HS-27A (cell line): ENCODE data around the gene CMTM4.
"Not testable (repeated sequence)": the region's sequence is repeated elsewhere in the genome, so short reads cannot be mapped to it uniquely, and the experiment has no call there.

ENCODE experiments used
- DNase-seq: peaks from one replicate; pipeline ENCODE4 v3.0.0-alpha.2; 2012; ENCODE audit warnings: low read depth, missing footprints

The CMTM4 gene

GRCh38 chr16:66705790-66706505 lies 9.4 kb upstream of the CMTM4 start:
- no peak for DNase-seq

DNA sequence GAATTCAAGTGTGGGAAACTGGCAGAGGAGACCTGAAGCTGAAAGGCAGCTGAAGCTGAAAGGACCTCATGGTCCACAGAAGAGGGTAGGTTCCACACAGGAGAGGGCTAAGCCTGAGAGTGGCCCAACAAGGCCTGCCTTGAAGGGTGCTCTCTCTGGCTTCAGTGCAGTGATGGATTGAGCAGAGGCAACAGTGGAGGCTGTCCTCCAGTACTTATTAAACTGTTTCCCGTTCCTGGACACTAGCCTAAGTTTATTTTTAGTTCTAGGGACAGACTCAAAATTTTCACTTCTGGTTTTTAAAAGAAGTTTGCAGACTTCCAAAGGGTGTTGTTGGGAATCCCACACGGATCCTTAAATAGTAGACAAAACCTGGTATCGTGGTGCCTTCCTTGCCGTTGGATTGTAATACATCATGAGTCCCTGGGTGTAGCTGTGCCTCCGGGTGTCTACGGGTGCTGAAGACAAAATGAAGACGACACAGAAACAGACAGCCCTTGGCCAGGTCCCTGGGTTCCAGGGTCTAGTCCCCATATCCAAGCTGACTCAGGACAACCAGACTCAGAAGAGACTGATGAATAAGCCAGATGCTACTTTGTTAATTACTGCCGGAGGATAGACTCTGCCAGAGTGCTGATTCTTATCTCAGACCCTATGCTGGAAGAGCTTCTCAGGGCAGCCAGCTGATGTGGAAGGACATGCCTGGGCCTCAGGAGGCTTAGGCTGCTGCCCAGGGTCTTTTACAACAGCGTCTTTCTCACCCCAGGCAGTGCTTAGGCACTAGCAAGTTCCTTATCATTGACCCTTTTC lies 7.1 kb upstream of the CMTM4 start:
- DNase-seq, result no peak

- no peak for DNase-seq
Measured at GRCh38 chr16:66701516-66701915, 5.0 kb upstream of the CMTM4 start.

DNA sequence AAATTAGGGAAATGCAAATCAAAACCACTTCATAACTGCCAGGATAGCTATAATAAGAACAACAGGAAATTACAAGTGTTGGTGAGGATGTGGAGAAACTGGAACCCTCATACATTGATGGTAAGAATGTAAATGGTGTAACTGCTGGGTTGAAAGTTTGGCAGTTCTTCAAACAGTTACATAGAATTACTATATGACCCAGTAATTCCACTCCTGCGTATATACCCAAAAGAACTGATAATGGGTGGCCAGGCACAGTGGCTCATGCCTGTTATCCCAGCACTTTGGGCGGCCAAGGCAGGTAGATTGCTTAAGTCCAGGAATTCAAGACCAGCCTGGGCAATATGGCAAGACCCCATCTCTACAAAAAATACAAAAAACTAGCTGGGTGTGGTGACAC lies 4.5 kb upstream of the CMTM4 start:
- DNase-seq, result no peak

DNA sequence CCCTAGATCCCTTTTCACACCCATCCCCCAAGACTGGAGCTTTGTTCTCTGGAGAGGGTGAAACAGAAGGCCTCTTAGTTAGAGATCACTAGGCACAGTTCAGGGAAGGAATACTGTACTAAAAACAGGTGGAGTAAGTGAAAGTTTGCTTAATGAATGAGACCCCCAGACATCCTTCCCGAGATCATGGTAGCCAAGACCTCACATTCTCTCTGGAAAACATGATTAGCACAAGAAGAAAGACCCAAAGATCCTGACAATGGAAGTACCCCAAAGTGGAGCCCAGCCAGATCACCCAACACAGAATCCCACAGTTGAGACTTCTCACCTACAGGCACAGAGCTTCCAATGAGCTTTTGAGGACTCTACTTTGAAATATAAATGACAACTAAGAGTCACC lies 3.4 kb upstream of the CMTM4 start:
- no peak for DNase-seq

DNA sequence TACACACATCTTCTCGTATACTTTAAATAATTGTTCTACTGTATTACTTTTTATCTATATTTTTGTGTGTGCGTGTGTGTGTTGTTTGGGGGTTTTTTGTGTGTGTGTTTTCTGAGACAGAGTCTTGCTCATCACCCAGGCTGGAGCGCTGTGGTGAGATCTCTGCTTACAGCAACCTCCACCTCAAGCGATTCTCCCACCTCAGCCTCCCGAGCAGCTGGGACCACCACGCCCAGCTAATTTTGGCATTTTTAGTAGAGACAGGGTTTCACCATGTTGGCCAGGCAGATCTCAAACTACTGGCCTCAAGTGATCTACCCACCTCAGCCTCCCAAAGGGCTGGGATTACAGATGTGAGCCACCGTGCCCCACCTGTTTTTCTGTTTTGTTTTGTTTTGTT lies 1.5 kb upstream of the CMTM4 start:
- DNase-seq, result no peak

DNA sequence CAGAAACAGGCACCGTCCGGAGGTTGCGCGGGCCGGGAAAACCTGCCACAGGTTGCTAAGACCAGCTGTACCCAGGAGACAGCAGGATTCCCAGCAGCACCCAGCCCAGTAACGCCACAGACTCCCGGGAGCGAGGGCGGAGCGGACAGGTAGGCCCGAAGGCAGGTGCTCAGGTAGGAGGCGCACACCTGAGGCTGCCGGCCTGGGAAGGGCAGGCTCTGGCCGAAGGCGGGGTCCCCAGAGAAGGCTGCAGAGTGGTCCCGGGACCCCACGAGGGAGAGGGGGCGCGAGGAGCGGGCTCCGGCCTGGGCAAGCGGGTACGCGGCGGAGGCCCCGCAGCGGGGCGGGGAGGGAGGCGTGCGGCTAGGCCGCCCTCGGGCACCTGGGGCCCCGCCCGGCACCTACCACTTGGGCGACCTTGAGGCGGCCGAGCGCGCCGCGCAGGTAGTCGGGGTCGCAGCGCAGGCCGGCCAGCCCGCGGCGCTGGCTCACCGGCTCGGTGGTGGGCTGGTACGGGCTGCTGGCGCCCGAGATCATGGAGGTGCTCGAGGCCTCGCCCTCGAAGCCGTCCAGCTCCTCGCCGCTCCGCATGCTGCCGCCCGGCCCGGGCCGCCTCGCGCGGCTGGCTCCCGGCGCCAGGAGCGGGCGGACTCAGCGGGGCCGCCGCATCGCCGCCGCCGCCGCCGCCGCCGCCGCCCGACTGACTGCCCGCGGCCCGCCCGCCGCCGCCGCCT lies 441 bp downstream of the CMTM4 start:
- DNase-seq, result no peak

GRCh38 chr16:66695471-66695934 lies 1.0 kb downstream of the CMTM4 start:
- DNase-seq, result no peak

DNA sequence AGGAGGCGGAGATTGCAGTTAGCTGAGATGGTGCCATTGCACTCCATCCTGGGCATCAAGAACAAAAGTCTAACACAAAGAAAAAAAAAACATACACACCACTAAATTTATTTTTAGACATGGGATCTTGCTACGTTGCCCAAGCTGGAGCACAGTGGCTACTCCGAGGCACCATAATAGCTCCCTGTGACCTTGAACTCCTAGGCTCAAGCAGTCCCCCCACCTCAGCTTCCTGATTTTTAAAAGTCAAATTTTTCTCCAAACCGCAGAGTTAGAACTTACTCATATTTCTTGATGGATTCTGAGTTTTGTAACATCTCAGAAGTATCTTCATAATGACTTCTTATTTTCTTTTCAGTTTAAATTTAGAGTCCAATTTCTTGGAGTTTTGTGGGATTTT lies 3.4 kb downstream of the CMTM4 start:
- no peak for DNase-seq

GRCh38 chr16:66692341-66692740 lies 4.2 kb downstream of the CMTM4 start:
- DNase-seq, result no peak

DNA sequence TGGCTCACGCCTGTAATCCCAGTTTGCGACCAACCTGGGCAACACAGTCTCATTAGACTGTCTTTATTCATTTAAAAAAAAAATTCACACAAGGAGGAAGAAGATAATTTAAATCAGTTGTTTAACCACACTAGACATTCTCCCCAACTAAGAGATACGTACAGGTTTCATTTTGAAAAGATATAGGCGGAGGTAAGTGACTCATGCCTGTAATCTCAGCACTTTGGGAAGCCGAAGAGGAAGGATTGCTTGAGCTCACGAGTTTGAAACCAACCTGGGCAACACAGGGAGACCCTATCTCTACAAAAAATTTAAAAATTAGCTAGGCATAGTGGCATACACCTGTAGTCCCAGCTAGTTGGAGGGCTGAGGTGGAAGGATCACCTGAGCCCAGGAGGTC lies 5.3 kb downstream of the CMTM4 start:
- no peak for DNase-seq

DNA sequence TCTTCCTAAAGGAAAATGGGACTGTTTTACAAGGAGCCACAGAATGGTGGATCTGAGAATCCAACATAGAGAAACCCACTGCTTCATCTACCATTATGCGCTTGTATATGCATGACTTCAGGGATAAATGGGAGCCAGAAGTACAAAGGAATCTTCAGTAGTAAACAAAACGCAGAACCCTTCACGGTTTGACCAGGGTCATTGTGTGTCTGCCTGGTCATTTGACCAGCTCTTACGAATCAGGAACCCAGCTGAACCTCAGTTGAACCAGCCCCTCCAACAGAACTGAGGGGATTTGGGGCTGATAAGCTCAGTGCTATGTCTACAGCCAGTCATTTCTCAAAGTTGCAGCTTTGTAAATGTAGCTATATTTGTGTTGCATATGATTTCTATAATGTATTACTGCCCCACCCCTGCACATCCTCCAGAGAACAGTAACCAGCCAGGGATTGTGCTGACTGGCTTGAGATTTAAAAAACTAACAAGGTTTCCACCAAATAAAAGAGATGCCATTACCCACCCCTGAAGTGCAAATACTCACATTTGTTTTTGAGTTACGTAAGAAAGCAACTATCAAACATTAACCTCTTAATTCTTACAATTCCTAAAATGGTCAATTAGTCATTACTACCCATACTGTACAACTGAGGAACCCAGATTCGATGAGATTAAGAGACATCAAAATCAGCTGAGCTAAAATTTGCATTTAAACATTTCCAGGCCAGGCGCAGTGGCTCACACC lies 6.3 kb downstream of the CMTM4 start:
- DNase-seq, result no peak

GRCh38 chr16:66689282-66689681 lies 7.3 kb downstream of the CMTM4 start:
- no peak for DNase-seq

DNA sequence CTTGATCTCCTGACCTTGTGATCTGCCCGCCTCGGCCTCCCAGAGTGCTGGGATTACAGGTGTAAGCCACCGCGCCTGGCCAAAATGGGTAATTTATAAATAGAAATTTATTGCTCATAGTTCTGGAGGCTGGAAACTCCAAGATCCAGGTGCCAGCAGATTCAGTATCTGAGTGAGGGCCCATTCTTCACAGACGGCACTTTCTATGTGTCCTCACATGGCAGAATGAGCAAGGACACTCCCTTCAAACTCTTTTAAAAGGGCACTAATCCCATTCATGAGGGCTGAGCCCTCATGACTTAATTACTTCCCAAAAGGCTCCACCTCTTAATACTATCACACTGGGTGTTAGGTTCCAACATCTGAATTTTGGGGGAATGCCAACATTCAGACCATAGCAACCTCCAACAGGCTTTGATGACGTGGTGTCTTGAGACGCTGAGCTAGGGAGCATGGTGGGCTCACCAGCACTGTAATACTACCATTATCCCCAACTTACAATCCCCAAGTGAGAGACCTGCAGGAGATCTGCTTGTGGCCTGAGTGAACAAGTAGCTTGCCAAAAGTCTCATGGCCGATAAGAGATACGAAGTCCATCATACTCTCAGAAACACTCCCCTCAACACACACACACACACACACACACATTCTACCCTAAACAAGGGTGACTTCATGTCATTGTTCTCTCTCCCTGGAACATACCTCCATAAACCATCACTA lies 8.5 kb downstream of the CMTM4 start:
- no peak for DNase-seq

DNA sequence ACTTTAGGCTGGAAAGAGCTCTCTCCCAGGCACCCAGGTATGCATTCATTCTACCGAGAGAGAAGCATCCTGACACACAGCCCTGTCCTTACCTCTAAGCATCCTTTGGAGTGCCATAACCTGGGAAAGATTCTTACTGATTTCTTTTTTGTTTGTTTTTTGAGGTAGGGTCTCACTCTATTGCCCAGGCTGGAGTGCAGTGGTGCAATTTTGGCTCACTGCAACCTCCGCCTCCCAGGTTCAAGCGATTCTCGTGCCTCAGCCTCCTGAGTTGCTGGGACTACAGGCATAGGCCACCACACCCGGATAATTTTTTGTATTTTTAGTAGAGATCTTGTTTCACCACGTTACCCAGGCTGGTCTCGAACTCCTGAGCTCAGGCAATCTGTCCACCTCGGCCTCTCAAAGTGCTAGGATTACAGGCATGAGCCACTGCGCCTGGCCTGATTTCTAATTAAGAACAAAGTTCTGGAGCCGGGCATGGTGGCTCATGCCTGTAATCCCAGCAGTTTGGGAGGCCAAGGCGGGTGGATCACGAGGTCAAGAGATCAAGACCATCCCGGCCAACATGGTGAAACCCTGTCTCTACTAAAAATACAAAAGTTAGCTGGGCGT lies 10.9 kb downstream of the CMTM4 start:
- not testable (repeated sequence) for DNase-seq

DNA sequence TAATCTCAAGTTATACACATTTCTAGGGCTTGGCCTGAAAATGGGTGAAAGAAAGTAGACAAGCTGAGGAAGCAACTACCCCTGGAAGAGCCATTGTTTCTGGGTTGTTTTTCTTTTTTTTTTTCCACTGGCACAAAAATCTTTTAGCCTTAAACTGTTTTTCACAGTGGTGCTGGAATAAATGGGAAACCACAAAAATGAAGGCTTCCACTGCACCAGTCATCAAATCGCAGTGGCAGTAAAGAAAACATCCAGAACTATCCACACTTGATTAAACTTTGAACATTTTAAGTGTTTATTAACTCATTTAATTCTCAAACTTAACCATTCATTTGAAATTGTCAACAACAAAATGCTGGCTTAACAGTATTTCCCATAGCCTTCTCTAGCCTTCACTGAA lies 14.3 kb downstream of the CMTM4 start:
- DNase-seq, result no peak

GRCh38 chr16:66681676-66682075 lies 14.9 kb downstream of the CMTM4 start:
- no peak for DNase-seq

DNA sequence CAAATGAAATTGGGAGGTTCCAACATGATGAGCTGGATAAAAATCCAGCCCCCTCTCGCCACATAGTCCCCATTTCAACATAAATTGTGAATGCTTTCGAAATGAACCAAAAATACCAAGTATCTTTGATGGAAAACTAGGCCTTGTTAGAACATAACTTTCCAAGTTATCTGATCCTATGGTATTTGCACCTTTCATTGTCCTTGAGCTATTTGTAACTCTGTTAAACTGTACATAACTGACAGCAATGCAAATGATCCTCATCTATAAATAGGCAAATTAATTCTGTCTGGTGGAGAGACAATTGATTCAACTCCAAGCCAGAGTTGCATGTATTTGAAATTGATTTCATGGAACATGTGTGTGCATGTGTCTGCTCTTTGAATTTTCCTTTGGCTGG lies 18.2 kb downstream of the CMTM4 start:
- no peak for DNase-seq

DNA sequence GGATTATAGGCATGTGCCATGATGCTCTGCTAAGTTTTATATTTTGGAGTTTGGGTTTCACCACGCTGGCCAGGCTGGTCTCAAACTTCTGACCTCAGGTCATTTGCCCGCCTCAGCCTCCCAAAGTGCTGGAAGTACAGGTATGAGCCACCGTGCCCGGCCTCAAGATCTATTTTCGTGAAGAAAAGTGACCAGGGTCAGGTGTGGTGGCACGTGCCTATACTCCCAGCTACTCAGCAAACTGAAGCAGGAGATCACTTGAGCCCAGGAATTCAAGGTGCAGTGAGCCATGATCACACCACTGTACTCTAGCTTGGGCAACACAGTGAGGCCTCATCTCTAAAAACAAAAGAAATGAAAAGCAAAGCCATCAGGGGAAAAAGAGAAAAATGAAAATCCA lies 18.7 kb downstream of the CMTM4 start:
- DNase-seq, result no peak

- no peak for DNase-seq
Measured at GRCh38 chr16:66677179-66677578, 19.4 kb downstream of the CMTM4 start.

- DNase-seq, result no peak
Measured at GRCh38 chr16:66676599-66676998, 19.9 kb downstream of the CMTM4 start.
